Osteoblast (primary cell): Measurements from ENCODE around the gene IGFL4. TPM values are rescaled to one million over a fixed set of nuclear protein-coding genes. Genes with fewer than 3 reads are reported as not detected.

Experiments
- DNase-seq: peaks from one replicate; pipeline ENCODE4 v3.0.0; 2011; ENCODE audit warnings: low spot score, mixed read lengths; ENCODE audit not compliant: insufficient read length; ENCODE audit errors: missing footprints
- H2AFZ ChIP-seq: 2 replicates; pipeline ENCODE4 v1.6.0; 2011; ENCODE audit warnings: mild to moderate bottlenecking, low read length
- H3K27ac ChIP-seq: 2 replicates; pipeline ENCODE4 v1.5.1; 2011; ENCODE audit warnings: mild to moderate bottlenecking, low read depth, low read length, moderate library complexity
- H3K27me3 ChIP-seq: 2 replicates; pipeline ENCODE4 v1.6.0; 2012; ENCODE audit warnings: mild to moderate bottlenecking, control low read depth, inconsistent platforms, low read length, moderate library complexity; ENCODE audit not compliant: insufficient read depth
- H3K36me3 ChIP-seq: 2 replicates; pipeline ENCODE4 v1.5.1; 2011; ENCODE audit warnings: mild to moderate bottlenecking, low read length, control low read depth, moderate library complexity; ENCODE audit not compliant: insufficient read depth
- H3K4me1 ChIP-seq: 2 replicates; pipeline ENCODE4 v1.5.1; 2011; ENCODE audit warnings: mild to moderate bottlenecking, low read length, control low read depth, moderate library complexity; ENCODE audit not compliant: insufficient read depth
- H3K4me2 ChIP-seq: 2 replicates; pipeline ENCODE4 v1.6.0; 2011; ENCODE audit warnings: mild to moderate bottlenecking, low read length; ENCODE audit not compliant: insufficient read depth
- H3K4me3 ChIP-seq: fragments of 200-600 bp; sonication (generic); 3 replicates; pipeline ENCODE4 v1.5.1; 2012; ENCODE audit warnings: mild to moderate bottlenecking, low read length, inconsistent platforms; ENCODE audit not compliant: insufficient read depth
- H3K79me2 ChIP-seq: 2 replicates; pipeline ENCODE4 v1.6.0; 2012; ENCODE audit warnings: mild to moderate bottlenecking, low read length, control low read depth, inconsistent platforms; ENCODE audit not compliant: insufficient read depth
- H3K9me3 ChIP-seq: 2 replicates; pipeline ENCODE4 v1.5.1; 2011; ENCODE audit warnings: low read depth, low read length, control low read depth
- H4K20me1 ChIP-seq: 2 replicates; pipeline ENCODE4 v1.6.0; 2012; ENCODE audit warnings: mild to moderate bottlenecking, low read length, control low read depth; ENCODE audit not compliant: insufficient read depth
- CTCF ChIP-seq: IDR thresholded peaks from 2 replicates; pipeline ENCODE4 v1.5.1; 2011; ENCODE audit warnings: mild to moderate bottlenecking, low read depth, low read length, moderate library complexity; ENCODE audit errors: extremely low read depth
- total RNA-seq: library from RNA; depleted of rRNA; stranded (reverse); fragments of >200 nt; gene quantifications from 2 replicates; pipeline ENCODE4 v1.2.3, GENCODE V29; 2012

Gene IGFL4
- total RNA-seq, 1 donor, result not detected

- no peak for DNase-seq
- H3K4me2 ChIP-seq, result no peak overlapping the region
- no peak for TF ChIP-seq CTCF
These were observed 15.0 kb downstream of the IGFL4 start for GRCh38 chr19:46025835-46026234.

GRCh38 chr19:46023311-46023779 is 17.5 kb downstream of the IGFL4 start:
- Histone ChIP-seq H3K4me2 (no peak overlapping the region), H3K79me2 (no peaks in the 10 kb centered on the region), H2AFZ (no peak overlapping the region), H3K36me3 (no peaks in the 10 kb centered on the region), H3K27ac (no peak overlapping the region), H4K20me1 (peaks cover 6% of the 10 kb centered on the region), H3K9me3 (no peaks in the 10 kb centered on the region), H3K4me3 (no peak overlapping the region), H3K27me3 (peaks cover 26% of the 10 kb centered on the region), H3K4me1 (no peaks in the 10 kb centered on the region)
- no peak for TF ChIP-seq CTCF
- no peak for DNase-seq

More at GRCh38 chr19:46025835-46026234, 15.0 kb downstream of the IGFL4 start:
- peaks cover 30% of the 10 kb centered on the region for H3K27me3 ChIP-seq
- no peaks in the 10 kb centered on the region for H3K9me3 ChIP-seq
- H4K20me1 ChIP-seq, result peaks cover 2% of the 10 kb centered on the region
- no peaks in the 10 kb centered on the region for H3K4me1 ChIP-seq
- H3K27ac ChIP-seq, result no peak overlapping the region
- H3K4me3 ChIP-seq, result no peak overlapping the region
- H2AFZ ChIP-seq, result no peak overlapping the region
- no peaks in the 10 kb centered on the region for H3K36me3 ChIP-seq
- no peaks in the 10 kb centered on the region for H3K79me2 ChIP-seq

- H3K79me2 ChIP-seq, result no peaks in the 10 kb centered on the region
- H3K36me3 ChIP-seq, result no peaks in the 10 kb centered on the region
- peaks cover 26% of the 10 kb centered on the region for H3K27me3 ChIP-seq
- no peak within 1 kb of the TSS for H3K4me2 ChIP-seq
- H3K9me3 ChIP-seq, result no peaks in the 10 kb centered on the region
- peaks cover 11% of the 10 kb centered on the region for H4K20me1 ChIP-seq
- H3K4me3 ChIP-seq, result no peak within 1 kb of the TSS
- H3K4me1 ChIP-seq, result no peaks in the 10 kb centered on the region
- no peak within 1 kb of the TSS for H3K27ac ChIP-seq
- TF ChIP-seq CTCF, result no peak
- no peak within 1 kb of the TSS for H2AFZ ChIP-seq
- no peak for DNase-seq
These were observed 18.1 kb downstream of the IGFL4 start, which contains the start of gene PGLYRP1 for GRCh38 chr19:46022431-46023310. Gene PGLYRP1 (minus strand): TSS chr19:46023053. CDS start chr19:46023021, 32 bp downstream.

- no peak overlapping the region for H3K4me2 ChIP-seq
- no peak overlapping the region for H3K27ac ChIP-seq
- no peak for TF ChIP-seq CTCF
- H3K27me3 ChIP-seq, result peaks cover 26% of the 10 kb centered on the region
- DNase-seq, result no peak
- H2AFZ ChIP-seq, result no peak overlapping the region
- no peaks in the 10 kb centered on the region for H3K36me3 ChIP-seq
- H3K79me2 ChIP-seq, result no peaks in the 10 kb centered on the region
- H3K4me1 ChIP-seq, result no peaks in the 10 kb centered on the region
- peaks cover 13% of the 10 kb centered on the region for H4K20me1 ChIP-seq
- no peak overlapping the region for H3K4me3 ChIP-seq
- H3K9me3 ChIP-seq, result no peaks in the 10 kb centered on the region
These were observed 18.8 kb downstream of the IGFL4 start for GRCh38 chr19:46022061-46022430.
